SK-N-SH treated with all-trans-retinoic acid at 6 μM for 48 hours (cell line): ENCODE data around the gene MYO16.
A peak's percentile ranks its signal among the peaks of the same experiment; 100 is the strongest.

ENCODE experiments used
- ATAC-seq: fragments of 200-7000 bp; cut with Tn5 transposase; 3 replicates; pipeline ENCODE4 v1.9.1; 2020; ENCODE audit warnings: mild to moderate bottlenecking, moderate library complexity
- ARNTL ChIP-seq: fragments of 450-650 bp; formaldehyde crosslinking; IDR thresholded peaks from 2 replicates; pipeline ENCODE4 v1.5.0; 2020; ENCODE audit warnings: low read depth, mild to moderate bottlenecking, moderate library complexity, borderline replicate concordance
- BACH2 ChIP-seq: fragments of 250-450 bp; sonication (Bioruptor Pico); IDR thresholded peaks from 2 replicates; pipeline ENCODE4 v1.9.0; 2021; ENCODE audit warnings: mild to moderate bottlenecking, borderline replicate concordance
- CSDC2 ChIP-seq: fragments of 250-450 bp; sonication (Bioruptor Pico); IDR thresholded peaks from 2 replicates; pipeline ENCODE4 v1.5.0; 2020; ENCODE audit warnings: mild to moderate bottlenecking, moderate library complexity
- CSRNP3 ChIP-seq: fragments of 250-450 bp; sonication (Bioruptor Pico); IDR thresholded peaks from 2 replicates; pipeline ENCODE4 v1.5.1; 2021; ENCODE audit warnings: mild to moderate bottlenecking, moderate library complexity
- ESRRG ChIP-seq: fragments of 250-450 bp; sonication (Bioruptor Pico); IDR thresholded peaks from 2 replicates; pipeline ENCODE4 v1.6.1; 2021; ENCODE audit warnings: mild to moderate bottlenecking
- GLIS3 ChIP-seq: fragments of 250-450 bp; sonication (Bioruptor Pico); IDR thresholded peaks from 2 replicates; pipeline ENCODE4 v1.5.0; 2020; ENCODE audit warnings: mild to moderate bottlenecking, moderate library complexity
- ISL1 ChIP-seq: fragments of 250-450 bp; sonication (Bioruptor Pico); IDR thresholded peaks from 2 replicates; pipeline ENCODE4 v2.1.2; 2022; ENCODE audit warnings: mild to moderate bottlenecking, moderate library complexity
- OSR1 ChIP-seq: fragments of 250-450 bp; sonication (Bioruptor Pico); IDR thresholded peaks from 2 replicates; pipeline ENCODE4 v1.8.0; 2022; ENCODE audit warnings: moderate library complexity, mild to moderate bottlenecking, inconsistent platforms
- PATZ1 ChIP-seq: fragments of 250-450 bp; sonication (Bioruptor Pico); IDR thresholded peaks from 2 replicates; pipeline ENCODE4 v1.8.0; 2020; ENCODE audit warnings: mild to moderate bottlenecking, moderate library complexity, borderline replicate concordance
- PPARA ChIP-seq: fragments of 250-450 bp; sonication (Bioruptor Pico); IDR thresholded peaks from 2 replicates; pipeline ENCODE4 v1.5.0; 2020; ENCODE audit warnings: mild to moderate bottlenecking, borderline replicate concordance
- RARB ChIP-seq: fragments of 250-450 bp; sonication (Bioruptor Pico); IDR thresholded peaks from 2 replicates; pipeline ENCODE4 v1.8.0; 2021; ENCODE audit warnings: mild to moderate bottlenecking, moderate library complexity
- SNAI2 ChIP-seq: fragments of 250-450 bp; sonication (Bioruptor Pico); IDR thresholded peaks from 2 replicates; pipeline ENCODE4 v1.5.0; 2020; ENCODE audit warnings: mild to moderate bottlenecking, moderate library complexity
- TCF4 ChIP-seq: fragments of 250-450 bp; sonication (Bioruptor Pico); IDR thresholded peaks from 2 replicates; pipeline ENCODE4 v1.8.0; 2021; ENCODE audit warnings: mild to moderate bottlenecking, moderate library complexity, borderline replicate concordance
- TOX ChIP-seq: fragments of 250-450 bp; sonication (Bioruptor Pico); IDR thresholded peaks from 2 replicates; pipeline ENCODE4 v1.8.0; 2021; ENCODE audit warnings: mild to moderate bottlenecking, moderate library complexity, borderline replicate concordance
- TSHZ2 ChIP-seq: fragments of 250-450 bp; sonication (Bioruptor Pico); IDR thresholded peaks from 2 replicates; pipeline ENCODE4 v1.5.0; 2020; ENCODE audit warnings: mild to moderate bottlenecking, moderate library complexity
- ZC3H10 ChIP-seq: fragments of 250-450 bp; sonication (Bioruptor Pico); IDR thresholded peaks from 2 replicates; pipeline ENCODE4 v1.5.1; 2021; ENCODE audit warnings: mild to moderate bottlenecking, moderate library complexity
- ZFP3 ChIP-seq: fragments of 250-450 bp; sonication (Bioruptor Pico); IDR thresholded peaks from 2 replicates; pipeline ENCODE4 v1.5.0; 2020; ENCODE audit warnings: mild to moderate bottlenecking, moderate library complexity
- ZNF565 ChIP-seq: fragments of 450-650 bp; formaldehyde crosslinking; conservative IDR thresholded peaks from 2 replicates; pipeline ENCODE4 v1.5.0; 2020; ENCODE audit warnings: low read depth, mild to moderate bottlenecking, moderate library complexity
- ZNF70 ChIP-seq: fragments of 450-650 bp; formaldehyde crosslinking; IDR thresholded peaks from 2 replicates; pipeline ENCODE4 v1.5.0; 2020; ENCODE audit warnings: mild to moderate bottlenecking, moderate library complexity
- ZNF8 ChIP-seq: fragments of 450-650 bp; formaldehyde crosslinking; IDR thresholded peaks from 2 replicates; pipeline ENCODE4 v1.5.0; 2020; ENCODE audit warnings: mild to moderate bottlenecking, moderate library complexity

Gene MYO16

GRCh38 chr13:108968566-108968965, 339.2 kb downstream of the MYO16 start:
- no peak for TF ChIP-seq BACH2 (CRISPR knock-in tag)
- TF ChIP-seq ARNTL (CRISPR knock-in tag) = no peak
- TF ChIP-seq ZNF70 (CRISPR knock-in tag) = no peak
- TF ChIP-seq CSDC2 = no peak
- no peak for TF ChIP-seq TSHZ2 (CRISPR knock-in tag)
- no peak for TF ChIP-seq ZC3H10 (CRISPR knock-in tag)
- TF ChIP-seq ISL1 (CRISPR knock-in tag) = no peak
- no peak for ATAC-seq

GRCh38 chr13:108974686-108975085, 345.3 kb downstream of the MYO16 start:
- ATAC-seq = peak; percentile 55; the same call in 1 of the 3 replicates
- TF ChIP-seq ARNTL (CRISPR knock-in tag) = no peak
- TF ChIP-seq SNAI2 = no peak
- TF ChIP-seq TCF4 (CRISPR knock-in tag) = no peak
- no peak for TF ChIP-seq TOX
- no peak for TF ChIP-seq ESRRG (CRISPR knock-in tag)
- no peak for TF ChIP-seq ZNF565 (CRISPR knock-in tag)
- TF ChIP-seq ZNF70 (CRISPR knock-in tag) = no peak
- no peak for TF ChIP-seq ZFP3
- no peak for TF ChIP-seq TSHZ2 (CRISPR knock-in tag)
- TF ChIP-seq BACH2 (CRISPR knock-in tag) = no peak
- no peak for TF ChIP-seq ZC3H10 (CRISPR knock-in tag)
- TF ChIP-seq OSR1 (CRISPR knock-in tag) = no peak

GRCh38 chr13:108980237-108980636, 350.8 kb downstream of the MYO16 start:
- ATAC-seq = no peak; the same call in 2 of the 3 replicates
- TF ChIP-seq SNAI2 = no peak
- TF ChIP-seq PATZ1 (CRISPR knock-in tag) = no peak
- no peak for TF ChIP-seq ESRRG (CRISPR knock-in tag)
- TF ChIP-seq GLIS3 (CRISPR knock-in tag) = no peak
- no peak for TF ChIP-seq CSRNP3 (CRISPR knock-in tag)
- TF ChIP-seq CSDC2 = no peak
- no peak for TF ChIP-seq ZC3H10 (CRISPR knock-in tag)
- no peak for TF ChIP-seq TSHZ2 (CRISPR knock-in tag)
- TF ChIP-seq ZNF565 (CRISPR knock-in tag) = no peak
- no peak for TF ChIP-seq PPARA (CRISPR knock-in tag)
- TF ChIP-seq BACH2 (CRISPR knock-in tag) = no peak
- TF ChIP-seq ISL1 (CRISPR knock-in tag) = no peak
- no peak for TF ChIP-seq ZNF8
- TF ChIP-seq ZFP3 = no peak
- TF ChIP-seq TCF4 (CRISPR knock-in tag) = no peak
- no peak for TF ChIP-seq OSR1 (CRISPR knock-in tag)
- TF ChIP-seq RARB (CRISPR knock-in tag) = no peak
